A549 treated with AZD2906 at 1 μM for 4 hours (cell line): Measurements from ENCODE around the gene OR2F2. TPM values are rescaled to one million over a fixed set of nuclear protein-coding genes. Genes with fewer than 3 reads are reported as not detected.

Experiments used
- total RNA-seq: library from RNA; stranded (reverse); fragments of 200-300 nt; extraction: Qiagen RNA extraction; gene quantifications from 5 replicates; pipeline ENCODE4 v1.2.3, GENCODE V29; 2022

OR2F2 gene, protein sequence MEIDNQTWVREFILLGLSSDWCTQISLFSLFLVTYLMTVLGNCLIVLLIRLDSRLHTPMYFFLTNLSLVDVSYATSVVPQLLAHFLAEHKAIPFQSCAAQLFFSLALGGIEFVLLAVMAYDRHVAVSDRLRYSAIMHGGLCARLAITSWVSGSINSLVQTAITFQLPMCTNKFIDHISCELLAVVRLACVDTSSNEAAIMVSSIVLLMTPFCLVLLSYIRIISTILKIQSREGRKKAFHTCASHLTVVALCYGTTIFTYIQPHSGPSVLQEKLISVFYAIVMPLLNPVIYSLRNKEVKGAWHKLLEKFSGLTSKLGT
- total RNA-seq, result not detected in 5 replicates

DNA sequence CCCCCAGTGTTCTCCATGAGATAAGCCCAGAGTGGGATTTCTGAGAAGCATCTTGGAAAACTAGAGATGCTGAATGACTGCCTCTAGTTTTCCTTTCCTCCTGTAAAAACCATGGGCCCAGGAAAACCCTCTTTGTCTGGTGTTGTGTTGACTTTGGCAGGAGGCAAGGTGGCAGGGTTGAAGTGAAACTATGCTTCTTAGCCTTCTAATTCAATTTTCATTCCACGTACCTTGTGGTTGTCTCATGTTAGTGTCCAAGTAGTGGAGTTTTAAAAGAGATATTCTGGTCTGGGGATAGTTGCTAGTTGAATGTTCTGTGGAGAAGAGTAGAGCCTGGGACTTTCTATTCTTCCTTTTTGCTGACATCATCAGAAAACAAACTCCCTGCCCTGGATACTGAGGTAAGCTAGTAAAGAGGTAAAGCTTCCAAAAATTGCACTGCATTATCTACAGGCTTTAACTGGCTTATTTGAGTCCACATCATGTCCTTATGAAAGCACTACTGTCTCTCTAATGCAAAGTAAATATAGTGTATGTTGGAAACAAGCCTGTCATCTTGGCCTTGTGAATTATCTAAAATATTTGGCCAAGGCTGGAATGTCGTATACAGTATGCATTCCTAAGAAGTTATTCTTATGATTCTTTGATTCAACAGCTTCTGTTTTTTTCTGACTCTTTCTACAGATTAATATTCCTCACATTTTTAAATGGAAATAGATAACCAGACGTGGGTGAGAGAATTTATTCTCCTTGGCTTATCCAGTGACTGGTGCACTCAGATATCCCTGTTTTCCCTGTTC, at the start of gene OR2F2:
Gene OR2F2 (plus strand): TSS at position 708 of the 800 bp plus-strand sequence. CDS start 0 bp downstream, at position 708.

GRCh38 chr7:143901668-143902331, 33.2 kb upstream of the OR2F2 start, which contains the start of gene TCAF1:
Gene TCAF1, minus strand, starts transcription at chr7:143902176. Its CDS starts 25,568 bp downstream, at chr7:143876608.

GRCh38 chr7:143954544-143954943, 19.5 kb downstream of the OR2F2 start, which contains the start of gene OR2F1:
Gene OR2F1, plus strand, starts transcription at chr7:143954844. Its CDS starts 5,127 bp downstream, at chr7:143959971.

Other genes with a start within 250 kb of the OR2F2 start
- not detected in 5 replicates for gene CTAGE6, start 177.5 kb upstream of the OR2F2 start, total RNA-seq
- 14.3 to 19.9 TPM (median 17.3 TPM) in 5 replicates for gene TCAF1, start 33.1 kb upstream of the OR2F2 start, total RNA-seq
- not detected in 5 replicates for gene OR2F1, start 19.6 kb downstream of the OR2F2 start, total RNA-seq
- not detected in 5 replicates for gene OR6B1, start 65.1 kb downstream of the OR2F2 start, total RNA-seq
- not detected in 5 replicates for gene OR2A5, start 113.7 kb downstream of the OR2F2 start, total RNA-seq
- gene OR2A25, start 134.6 kb downstream of the OR2F2 start, total RNA-seq, result not detected in 5 replicates
- not detected in 5 replicates for gene OR2A12, start 151.0 kb downstream of the OR2F2 start, total RNA-seq
- gene OR2A2, start 174.3 kb downstream of the OR2F2 start, total RNA-seq, result not detected in 5 replicates
- gene OR2A14, start 187.9 kb downstream of the OR2F2 start, total RNA-seq, result not detected in 5 replicates
- gene CTAGE4, start 248.2 kb downstream of the OR2F2 start, total RNA-seq, result 0.06 TPM in 1 of 5 replicates, not detected in the others